H1 (cell line): ENCODE data around the gene CYP2C19.

Experiments
- CEBPB ChIP-seq: IDR thresholded peaks from 2 replicates; pipeline ENCODE4 v1.6.1; 2012; ENCODE audit warnings: low read depth, low read length
- CREB1 ChIP-seq: IDR thresholded peaks from 2 replicates; pipeline ENCODE4 v1.6.1; 2012; ENCODE audit warnings: inconsistent platforms
- EP300 ChIP-seq, 2 experiments: IDR thresholded peaks; 1 replicate in 1 of 2; 2 replicates in 1 of 2; pipeline ENCODE4 v1.6.1; 2011 to 2012; ENCODE audit warnings: low read depth in 2 of 2, low read length in 2 of 2, mild to moderate bottlenecking in 2 of 2, borderline replicate concordance in 1 of 2, inconsistent platforms in 1 of 2, moderate library complexity in 1 of 2
- EZH2 ChIP-seq: fragments of 200-600 bp; sonication (generic); IDR thresholded peaks from 2 replicates; pipeline ENCODE4 v1.7.1; 2012; ENCODE audit warnings: low read depth, mild to moderate bottlenecking, moderate library complexity, low read length, inconsistent platforms; ENCODE audit not compliant: severe bottlenecking
- NRF1 ChIP-seq: IDR thresholded peaks from 2 replicates; pipeline ENCODE4 v1.6.1; 2011; ENCODE audit warnings: mild to moderate bottlenecking, low read depth, low read length, improper control_type of control experiment
- POLR2A ChIP-seq, 2 experiments: IDR thresholded peaks; 1 replicate in 1 of 2; 2 replicates in 1 of 2; pipeline ENCODE4 v1.6.1; 2011; ENCODE audit warnings: low read depth in 2 of 2, low read length in 2 of 2, mild to moderate bottlenecking in 2 of 2; ENCODE audit errors: control extremely low read depth in 1 of 2
- POLR2AphosphoS5 ChIP-seq: IDR thresholded peaks from 2 replicates; pipeline ENCODE4 v1.6.1; 2011; ENCODE audit warnings: low read depth, low read length
- RAD21 ChIP-seq, 2 experiments: IDR thresholded peaks in 1 of 2; conservative IDR thresholded peaks in 1 of 2; 2 replicates each; pipeline ENCODE4 v1.6.1; 2011; ENCODE audit warnings: low read depth in 2 of 2, low read length in 2 of 2, improper control_type of control experiment in 1 of 2, inconsistent platforms in 1 of 2, mild to moderate bottlenecking in 1 of 2, moderate library complexity in 1 of 2
- RBBP5 ChIP-seq: IDR thresholded peaks from 2 replicates; pipeline ENCODE4 v1.7.1; 2012; ENCODE audit warnings: low read depth, mild to moderate bottlenecking, inconsistent platforms, low read length, moderate library complexity, borderline replicate concordance
- SRF ChIP-seq: IDR thresholded peaks from 2 replicates; pipeline ENCODE4 v1.6.1; 2011; ENCODE audit warnings: mild to moderate bottlenecking, low read depth, low read length, moderate library complexity
- TF ChIP-seq, protein P1 (sequence below), 3 experiments: IDR thresholded peaks; 1 replicate in 2 of 3; 2 replicates in 1 of 3; pipeline versions ENCODE4 v1.5.1 to v1.6.1; 2011; ENCODE audit warnings: low read length in 3 of 3, mild to moderate bottlenecking in 3 of 3, inconsistent platforms in 2 of 3, low read depth in 1 of 3, moderate library complexity in 1 of 3; ENCODE audit not compliant: insufficient read depth in 1 of 3; ENCODE audit errors: control extremely low read depth in 1 of 3

DNA sequence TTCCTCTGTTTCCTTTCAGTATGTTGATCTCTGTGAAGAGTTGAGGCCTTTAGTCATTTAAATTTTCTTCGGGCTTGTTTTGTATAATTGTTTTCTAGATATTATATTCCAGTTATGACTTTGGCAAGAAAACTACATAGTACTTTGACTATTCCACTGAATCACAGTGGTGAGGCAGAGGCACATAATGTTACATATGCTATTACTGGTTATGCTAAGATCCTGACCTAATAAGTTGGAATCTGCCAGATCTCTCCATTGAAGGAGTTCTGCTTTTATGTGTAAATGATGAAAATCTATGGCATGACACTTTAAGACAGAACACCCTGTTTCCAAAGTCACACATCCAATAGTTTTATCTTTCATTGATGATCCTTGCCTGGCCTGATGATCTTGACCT, 83.7 kb downstream of the CYP2C19 start:
- TF ChIP-seq RAD21 (IDR thresholded peaks at IDR 0.05 in 1 of 2, conservative IDR thresholded peaks at IDR 0.05 in 1 of 2; ENCODE audit: low read depth in 2 of 2, low read length in 2 of 2) (no peak), EP300 (IDR thresholded peaks at IDR 0.05; ENCODE audit: borderline replicate concordance in 1 of 2, low read depth in 2 of 2, low read length in 2 of 2) (no peak), CREB1 (no peak), EZH2 (no peak), POLR2A (IDR thresholded peaks at IDR 0.05; ENCODE audit: control extremely low read depth in 1 of 2, low read depth in 2 of 2, low read length in 2 of 2) (no peak), RBBP5 (no peak), CEBPB (no peak), POLR2AphosphoS5 (no peak), SRF (no peak), NRF1 (no peak)
- TF ChIP-seq, protein P1, sequence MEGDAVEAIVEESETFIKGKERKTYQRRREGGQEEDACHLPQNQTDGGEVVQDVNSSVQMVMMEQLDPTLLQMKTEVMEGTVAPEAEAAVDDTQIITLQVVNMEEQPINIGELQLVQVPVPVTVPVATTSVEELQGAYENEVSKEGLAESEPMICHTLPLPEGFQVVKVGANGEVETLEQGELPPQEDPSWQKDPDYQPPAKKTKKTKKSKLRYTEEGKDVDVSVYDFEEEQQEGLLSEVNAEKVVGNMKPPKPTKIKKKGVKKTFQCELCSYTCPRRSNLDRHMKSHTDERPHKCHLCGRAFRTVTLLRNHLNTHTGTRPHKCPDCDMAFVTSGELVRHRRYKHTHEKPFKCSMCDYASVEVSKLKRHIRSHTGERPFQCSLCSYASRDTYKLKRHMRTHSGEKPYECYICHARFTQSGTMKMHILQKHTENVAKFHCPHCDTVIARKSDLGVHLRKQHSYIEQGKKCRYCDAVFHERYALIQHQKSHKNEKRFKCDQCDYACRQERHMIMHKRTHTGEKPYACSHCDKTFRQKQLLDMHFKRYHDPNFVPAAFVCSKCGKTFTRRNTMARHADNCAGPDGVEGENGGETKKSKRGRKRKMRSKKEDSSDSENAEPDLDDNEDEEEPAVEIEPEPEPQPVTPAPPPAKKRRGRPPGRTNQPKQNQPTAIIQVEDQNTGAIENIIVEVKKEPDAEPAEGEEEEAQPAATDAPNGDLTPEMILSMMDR (IDR thresholded peaks at IDR 0.05; ENCODE audit: control extremely low read depth in 1 of 3, insufficient read depth in 1 of 3, low read depth in 1 of 3, low read length in 3 of 3): no peak
